Thymus (tissue), 11 donors: Measurements from ENCODE around the gene HSF4. TPM values are rescaled to one million over a fixed set of nuclear protein-coding genes. Genes with fewer than 3 reads are reported as not detected.

Source experiments
- DNase-seq, 9 donors: peaks; one replicate each; pipeline ENCODE4 v3.0.0-alpha.2; 2013; ENCODE audit warnings: low spot score in 9 of 9, low read depth in 6 of 9, missing footprints in 1 of 9
- H3K27ac ChIP-seq, 2 donors: one replicate each; pipeline ENCODE4 v1.5.1; 2013; ENCODE audit warnings: control low read depth in 1 of 2, low read depth in 1 of 2, low read length in 1 of 2, mild to moderate bottlenecking in 1 of 2, moderate library complexity in 1 of 2
- H3K27me3 ChIP-seq, 2 donors: one replicate each; pipeline ENCODE4 v1.5.1; 2013; ENCODE audit warnings: low read length in 1 of 2; ENCODE audit not compliant: control insufficient read depth in 2 of 2, insufficient read depth in 1 of 2
- H3K36me3 ChIP-seq, 2 donors: one replicate each; pipeline ENCODE4 v1.5.1; 2013; ENCODE audit warnings: low read length in 1 of 2, mild to moderate bottlenecking in 1 of 2, moderate library complexity in 1 of 2; ENCODE audit not compliant: control insufficient read depth in 2 of 2, insufficient read depth in 2 of 2
- H3K4me1 ChIP-seq, 2 donors: one replicate each; pipeline ENCODE4 v1.5.1; 2013; ENCODE audit warnings: low read length in 2 of 2; ENCODE audit not compliant: control insufficient read depth in 2 of 2, insufficient read depth in 2 of 2
- H3K4me3 ChIP-seq, 2 donors: one replicate each; pipeline ENCODE4 v1.5.1; 2013; ENCODE audit warnings: low read length in 2 of 2, control low read depth in 1 of 2, mild to moderate bottlenecking in 1 of 2
- H3K9me3 ChIP-seq, 2 donors: one replicate each; pipeline ENCODE4 v1.5.1; 2013; ENCODE audit warnings: low read length in 1 of 2, mild to moderate bottlenecking in 1 of 2; ENCODE audit not compliant: control insufficient read depth in 2 of 2, insufficient read depth in 1 of 2
- WGBS: extraction: QIAGEN DNeasy Blood & Tissue Kit; methylation state at CpG from one replicate; pipeline ENCODE4 v1.1.7; 2013; 5-methylcytosine and 5-hydroxymethylcytosine counted together
- polyA plus RNA-seq: library from polyadenylated mRNA; stranded (reverse); fragments of 200-250 nt; gene quantifications from one replicate; pipeline ENCODE4 v1.2.3, GENCODE V29; 2013
- total RNA-seq: library from RNA; stranded (reverse); fragments of 120-200 nt; gene quantifications from one replicate; pipeline ENCODE4 v1.2.4, GENCODE V29; 2013
- donor health status: healthy.

HSF4 gene
- total and polyA plus RNA-seq, 2 donors = 4.1 to 50.8 TPM

DNA sequence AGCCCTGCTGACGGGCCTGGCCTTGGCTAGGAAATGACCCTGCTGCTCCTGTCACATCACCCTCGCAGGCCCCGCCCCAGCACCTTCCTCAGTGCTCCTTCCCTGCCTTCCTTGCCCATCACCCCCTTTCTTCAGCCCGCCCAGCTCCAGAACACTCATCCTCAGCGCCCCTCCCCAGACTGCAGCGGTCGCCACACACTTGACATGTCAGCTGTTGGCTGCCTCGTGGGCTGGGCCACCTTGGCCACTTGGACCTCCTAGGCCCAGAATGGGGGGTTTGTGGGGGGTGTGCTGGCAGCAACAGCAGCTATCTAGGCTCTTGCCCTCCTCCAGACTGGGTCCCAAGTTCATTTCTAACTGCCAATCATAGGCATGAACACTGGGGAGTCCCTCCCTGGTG lies 45.0 kb downstream of the HSF4 start:
- no peak overlapping the region for H3K27ac ChIP-seq
- H3K27me3 ChIP-seq = no peaks in the 10 kb centered on the region
- H3K4me1 ChIP-seq = no peaks in the 10 kb centered on the region
- H3K4me3 ChIP-seq = no peak overlapping the region
- no peaks in the 10 kb centered on the region for H3K9me3 ChIP-seq
- 96% methylated on average over 8 of the region's 8 CpGs for WGBS
- peaks cover 0 to 6% of the 10 kb centered on the region in 2 donors for H3K36me3 ChIP-seq
- no peak for DNase-seq

DNA sequence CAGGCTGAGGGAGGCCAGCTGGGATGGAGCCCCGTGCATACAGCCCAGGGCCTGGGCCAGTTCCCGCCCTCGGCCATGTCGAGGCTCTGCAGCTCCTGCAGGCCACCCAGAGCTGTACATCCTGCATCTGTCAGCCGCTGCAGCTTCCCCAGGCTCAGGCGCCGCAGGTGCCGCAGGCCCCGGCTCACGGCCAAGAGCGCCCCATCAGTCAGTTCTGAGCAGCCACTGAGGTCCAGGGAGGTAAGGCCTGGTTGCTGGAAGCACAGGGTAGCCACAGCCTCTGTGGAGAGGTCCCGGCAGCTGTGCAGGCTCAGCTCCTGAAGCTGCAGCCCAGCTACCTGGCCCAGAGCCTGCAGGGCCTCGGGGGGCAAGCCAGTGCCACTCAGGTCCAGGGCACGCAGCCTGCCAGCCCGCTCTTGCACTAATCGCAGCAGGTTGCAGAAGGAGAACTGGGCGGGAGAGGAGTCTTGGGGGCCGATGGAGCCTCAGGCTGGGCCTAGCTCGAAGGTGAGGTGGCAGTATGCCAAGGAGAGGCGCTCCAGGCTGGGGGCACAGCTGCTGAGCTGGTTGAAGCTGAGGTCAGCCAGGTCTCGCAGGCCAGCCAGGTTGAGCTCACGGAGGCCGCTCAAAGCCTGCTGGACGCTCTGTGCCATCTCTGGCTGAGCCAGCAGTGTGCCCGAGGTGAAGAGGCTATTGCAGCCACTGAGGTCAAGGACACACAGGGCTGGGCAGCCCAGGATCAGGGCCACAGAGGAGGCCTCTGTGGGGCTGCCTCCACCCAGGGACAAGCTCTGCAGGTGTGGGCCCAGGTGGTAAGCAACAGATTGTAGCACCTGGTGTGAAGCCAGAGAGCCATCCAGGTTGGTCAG lies 45.8 kb downstream of the HSF4 start:
- H3K27me3 ChIP-seq = no peaks in the 10 kb centered on the region
- peaks cover 0 to 6% of the 10 kb centered on the region in 2 donors for H3K36me3 ChIP-seq
- no peak for DNase-seq
- H3K4me1 ChIP-seq = no peaks in the 10 kb centered on the region
- H3K27ac ChIP-seq = no peak overlapping the region
- H3K4me3 ChIP-seq = no peak overlapping the region
- 97% methylated on average over 25 of the region's 25 CpGs for whole genome bisulfite sequencing
- no peaks in the 10 kb centered on the region for H3K9me3 ChIP-seq

DNA sequence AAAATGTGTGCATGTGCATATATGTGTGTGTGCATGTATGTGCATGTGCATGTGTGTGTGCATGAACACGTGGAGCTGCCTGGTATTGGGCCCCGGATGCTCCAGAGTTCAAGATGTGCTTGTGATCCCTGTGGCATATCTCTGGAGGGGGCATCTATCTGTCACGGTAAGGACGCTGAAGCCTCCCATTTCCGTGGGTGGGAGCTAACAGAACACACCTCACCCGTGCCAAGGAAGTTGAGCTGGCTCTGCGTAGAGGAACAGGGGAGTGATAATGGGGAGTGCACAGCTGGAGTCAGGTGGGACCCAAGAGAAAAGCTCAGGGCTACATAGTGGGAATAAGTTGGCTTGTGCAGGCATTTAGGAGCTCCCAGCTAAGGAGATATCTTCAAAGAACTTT lies 47.1 kb downstream of the HSF4 start:
- Histone ChIP-seq H3K9me3 (no peaks in the 10 kb centered on the region), H3K27me3 (no peaks in the 10 kb centered on the region), H3K4me1 (no peaks in the 10 kb centered on the region), H3K4me3 (no peak overlapping the region), H3K36me3 (peaks cover 0 to under 1% of the 10 kb centered on the region in 2 donors), H3K27ac (no peak overlapping the region)
- 93% methylated on average over 7 of the region's 7 CpGs for WGBS
- no peak for DNase-seq

DNA sequence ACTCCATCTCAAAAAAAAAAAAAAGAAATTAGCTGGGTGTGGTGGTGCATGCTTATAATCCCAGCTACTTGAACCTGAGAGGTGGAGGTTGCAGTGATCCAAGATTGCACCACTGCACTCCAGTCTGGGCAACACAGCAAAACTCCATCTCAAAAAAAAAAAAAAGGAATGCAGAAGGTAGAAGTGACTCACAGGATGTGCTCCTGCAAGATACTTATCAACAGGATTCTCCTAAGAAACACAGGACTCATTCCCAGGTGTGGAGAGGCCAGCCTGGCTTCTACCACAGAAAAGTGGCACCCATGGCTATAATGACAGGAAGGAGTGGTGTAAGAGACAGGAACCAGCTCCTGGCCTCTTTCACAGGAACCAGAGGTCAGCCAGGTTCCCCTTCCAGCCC lies 48.2 kb downstream of the HSF4 start:
- Histone ChIP-seq H3K27ac (no peak overlapping the region), H3K27me3 (no peaks in the 10 kb centered on the region), H3K4me3 (no peak overlapping the region)

DNA sequence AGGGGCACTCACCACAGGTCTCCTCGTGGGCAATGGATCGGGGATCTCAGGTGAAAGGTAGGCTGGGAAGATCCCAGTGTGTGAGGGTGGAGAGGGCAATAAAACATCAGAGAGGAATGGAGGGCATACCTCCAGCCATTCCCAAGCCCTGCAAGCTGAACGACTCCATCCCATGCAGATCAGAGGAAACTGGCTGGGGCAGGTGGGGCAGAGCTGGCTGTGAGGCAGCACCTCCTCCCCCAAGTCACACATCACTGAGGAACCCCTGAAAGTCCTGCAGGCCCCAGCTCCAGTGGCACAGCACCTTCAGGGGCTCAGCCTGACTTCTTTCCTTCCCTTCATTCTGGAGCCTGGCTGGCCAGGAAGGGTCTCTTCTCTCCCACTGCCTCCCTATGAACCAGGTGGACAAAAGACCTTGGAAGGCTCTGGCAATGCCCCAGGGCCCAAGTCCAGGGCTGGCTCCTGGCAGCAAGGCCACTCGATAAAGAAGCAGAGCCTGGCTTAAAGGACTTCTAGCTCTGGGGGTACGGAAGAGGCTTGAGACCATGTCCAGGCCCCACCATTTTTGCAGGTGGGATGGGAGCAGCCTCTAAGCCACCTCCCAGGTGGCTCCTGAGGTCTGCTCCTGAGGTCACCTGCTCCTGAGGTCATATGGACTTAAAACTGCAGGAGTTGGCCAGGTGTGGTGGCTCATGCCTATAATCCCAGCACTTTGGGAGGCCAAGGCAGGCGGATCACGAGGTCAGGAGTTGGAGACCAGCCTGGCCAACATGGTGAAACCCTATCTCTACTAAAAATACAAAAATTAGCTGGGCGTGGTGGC lies 48.9 kb downstream of the HSF4 start:
- WGBS = 94% methylated on average over 8 of the region's 8 CpGs
- no peak overlapping the region for H3K27ac ChIP-seq
- no peaks in the 10 kb centered on the region for H3K27me3 ChIP-seq
- H3K9me3 ChIP-seq = no peaks in the 10 kb centered on the region
- no peaks in the 10 kb centered on the region for H3K36me3 ChIP-seq
- no peaks in the 10 kb centered on the region for H3K4me1 ChIP-seq
- H3K4me3 ChIP-seq = no peak overlapping the region
- DNase-seq = no peak

More for the DNA sequence above, 48.2 kb downstream of the HSF4 start:
- H3K4me1 ChIP-seq = no peaks in the 10 kb centered on the region
- no peaks in the 10 kb centered on the region for H3K9me3 ChIP-seq
- H3K36me3 ChIP-seq = no peaks in the 10 kb centered on the region
- DNase-seq = no peak

DNA sequence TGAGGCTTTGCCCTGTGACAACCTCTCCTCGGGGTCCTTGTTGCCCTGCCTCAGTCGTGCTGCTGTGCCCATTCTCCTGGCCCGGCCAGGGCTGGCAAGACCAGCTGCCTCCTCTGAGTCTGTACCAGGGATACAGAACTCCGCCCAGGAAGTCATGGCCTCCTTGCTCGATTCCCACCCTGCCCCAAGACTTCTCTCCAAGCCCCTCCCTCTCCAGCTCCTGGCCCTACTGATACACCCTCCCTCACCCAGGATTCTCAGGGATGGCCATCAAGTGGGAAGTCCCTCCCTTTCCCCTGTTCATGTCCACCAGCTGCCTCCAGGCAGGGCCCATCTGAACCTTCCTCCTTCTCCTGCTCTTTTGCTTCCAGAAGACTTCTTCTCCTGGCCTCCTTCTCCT lies 51.2 kb downstream of the HSF4 start:
- Histone ChIP-seq H3K4me1 (no peaks in the 10 kb centered on the region), H3K27ac (no peak overlapping the region), H3K27me3 (no peaks in the 10 kb centered on the region), H3K9me3 (no peaks in the 10 kb centered on the region), H3K4me3 (no peak overlapping the region), H3K36me3 (no peaks in the 10 kb centered on the region)
- WGBS = 80% methylated on average over 5 of the region's 5 CpGs
- DNase-seq = no peak

DNA sequence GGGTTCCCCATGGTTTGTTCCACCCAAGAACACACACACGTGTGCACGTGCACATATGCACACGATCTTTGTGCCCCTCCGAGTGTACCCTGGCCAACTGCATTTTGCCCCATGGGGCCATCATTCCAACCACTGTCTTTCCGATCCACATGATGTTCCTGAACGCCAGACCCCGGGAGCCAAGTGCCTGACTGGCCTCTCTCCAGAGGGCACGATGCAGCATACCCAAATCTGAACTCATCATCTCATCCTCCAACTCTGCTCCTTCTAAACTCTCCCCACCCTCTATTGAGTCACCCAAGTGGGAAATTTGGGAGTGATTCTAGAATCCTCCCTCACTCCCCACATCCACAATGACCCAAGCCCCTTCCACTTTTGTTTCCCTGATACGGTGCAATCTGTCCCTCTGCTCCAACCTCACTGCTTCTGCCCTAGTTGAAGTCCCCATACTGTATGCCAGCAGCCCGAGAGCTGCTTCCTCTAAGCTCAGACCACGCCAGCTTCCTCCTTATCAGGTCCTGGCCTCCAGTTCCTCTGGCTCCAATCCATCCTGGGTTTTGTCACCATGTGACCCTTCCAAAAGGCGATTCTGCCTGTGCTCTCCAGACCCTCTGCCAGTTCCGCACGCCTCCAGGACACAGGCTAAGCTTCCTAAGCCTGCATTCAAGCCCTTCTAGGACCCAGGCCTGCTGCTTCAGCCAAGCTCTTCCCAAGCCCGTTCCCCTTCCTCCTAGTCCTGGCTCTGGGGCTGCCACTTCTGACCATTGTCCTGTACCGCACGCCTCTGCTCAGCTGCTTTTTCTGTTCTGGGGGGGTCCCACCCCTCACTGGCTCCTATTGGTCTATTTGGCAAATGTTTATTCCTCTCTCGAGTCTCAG lies 52.3 kb downstream of the HSF4 start:
- WGBS = 77% methylated on average over 18 of the region's 18 CpGs
- Histone ChIP-seq H3K27ac (no peak overlapping the region), H3K9me3 (no peaks in the 10 kb centered on the region), H3K36me3 (no peaks in the 10 kb centered on the region), H3K4me3 (no peak overlapping the region), H3K4me1 (no peaks in the 10 kb centered on the region), H3K27me3 (no peaks in the 10 kb centered on the region)
- DNase-seq = no peak
